Activated CD4-positive, alpha-beta T cell treated with anti-CD3 and anti-CD28 coated beads, Interleukin-2, amount 10 ng/mL, durations not matched to agents 24 days and 14 days (primary cell): ENCODE measurements around the gene FFAR3. TPM values are rescaled to one million over a fixed set of nuclear protein-coding genes. Genes with fewer than 3 reads are reported as not detected.

Source experiments
- DNase-seq: peaks from one replicate; pipeline ENCODE4 v3.0.0; 2022
- H3K27ac Mint-ChIP-seq: one replicate; pipeline ENCODE4 v1.8.0; 2022; ENCODE audit warnings: mild to moderate bottlenecking, mixed read lengths
- H3K27me3 Mint-ChIP-seq: one replicate; pipeline ENCODE4 v1.8.0; 2022; ENCODE audit warnings: mixed read lengths
- H3K36me3 Mint-ChIP-seq: one replicate; pipeline ENCODE4 v1.8.0; 2022; ENCODE audit warnings: low read depth, mild to moderate bottlenecking, mixed read lengths
- H3K4me1 Mint-ChIP-seq: one replicate; pipeline ENCODE4 v1.8.0; 2021; ENCODE audit warnings: mixed read lengths
- H3K4me3 Mint-ChIP-seq: one replicate; pipeline ENCODE4 v1.8.0; 2022; ENCODE audit warnings: mild to moderate bottlenecking, moderate library complexity, mixed read lengths
- H3K9me3 Mint-ChIP-seq: one replicate; pipeline ENCODE4 v1.8.0; 2021; ENCODE audit warnings: mixed read lengths
- intact Hi-C: fragments of 100-400 bp; cut with micrococcal nuclease; formaldehyde crosslinking; loops from one replicate; pipeline ENCODE4 v1.15.1; 2023
- total RNA-seq: library from RNA; stranded (reverse); gene quantifications from 2 replicates; pipeline ENCODE4 v1.2.3, GENCODE V29; 2022

The FFAR3 gene
- total RNA-seq, 1 donor from 2014 or later = 0.21 TPM

GRCh38 chr19:35337097-35337983 lies 20.9 kb upstream of the FFAR3 start:
- H3K36me3 Mint-ChIP-seq = no peaks in the 10 kb centered on the region
- H3K27ac Mint-ChIP-seq = peak overlapping the region; percentile 9

GRCh38 chr19:35337984-35338296 lies 20.3 kb upstream of the FFAR3 start:
- intact Hi-C loops = no loop called here
- no peaks in the 10 kb centered on the region for H3K9me3 Mint-ChIP-seq
- no peaks in the 10 kb centered on the region for H3K36me3 Mint-ChIP-seq
- no peak overlapping the region for H3K27ac Mint-ChIP-seq
- no peak for DNase-seq
- no peak overlapping the region for H3K4me3 Mint-ChIP-seq
- H3K27me3 Mint-ChIP-seq = peaks cover 6% of the 10 kb centered on the region
- H3K4me1 Mint-ChIP-seq = peaks cover 18% of the 10 kb centered on the region

More at GRCh38 chr19:35337097-35337983, 20.9 kb upstream of the FFAR3 start:
- Mint-ChIP-seq H3K4me3 (no peak overlapping the region), H3K27me3 (peaks cover 3% of the 10 kb centered on the region), H3K4me1 (peaks cover 24% of the 10 kb centered on the region), H3K9me3 (no peaks in the 10 kb centered on the region)
- intact Hi-C loops = no loop called here
- DNase-seq = no peak

DNA sequence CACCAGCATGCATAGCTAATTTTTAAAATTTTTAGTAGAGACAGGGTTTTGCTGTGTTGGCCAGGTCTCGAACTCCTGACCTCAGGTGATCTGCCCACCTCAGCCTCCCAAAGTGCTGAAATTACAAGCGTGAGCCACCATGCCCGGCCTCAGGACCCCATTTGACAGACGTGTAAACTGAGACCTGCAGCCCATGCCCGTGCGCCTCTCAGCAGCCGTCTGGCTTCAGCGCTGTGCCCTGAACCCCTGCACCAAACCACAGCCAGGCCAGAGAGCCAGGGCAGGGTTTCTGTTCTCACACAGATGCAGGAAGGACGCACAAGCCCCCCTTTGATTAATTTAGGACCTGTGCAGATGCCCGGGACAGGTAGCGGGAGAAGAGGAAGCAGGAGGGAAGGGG lies 17.8 kb upstream of the FFAR3 start:
- intact Hi-C loops = no loop called here
- DNase-seq = no peak
- Mint-ChIP-seq H3K27ac (no peak overlapping the region), H3K9me3 (no peaks in the 10 kb centered on the region), H3K4me1 (peaks cover 7% of the 10 kb centered on the region), H3K36me3 (no peaks in the 10 kb centered on the region), H3K4me3 (no peak overlapping the region), H3K27me3 (peaks cover 10% of the 10 kb centered on the region)

GRCh38 chr19:35341006-35341405 lies 17.3 kb upstream of the FFAR3 start:
- Mint-ChIP-seq H3K36me3 (no peaks in the 10 kb centered on the region), H3K9me3 (no peaks in the 10 kb centered on the region), H3K27me3 (peaks cover 10% of the 10 kb centered on the region), H3K4me1 (peaks cover 13% of the 10 kb centered on the region), H3K27ac (no peak overlapping the region), H3K4me3 (no peak overlapping the region)
- DNase-seq = no peak
- intact Hi-C loops = no loop called here

DNA sequence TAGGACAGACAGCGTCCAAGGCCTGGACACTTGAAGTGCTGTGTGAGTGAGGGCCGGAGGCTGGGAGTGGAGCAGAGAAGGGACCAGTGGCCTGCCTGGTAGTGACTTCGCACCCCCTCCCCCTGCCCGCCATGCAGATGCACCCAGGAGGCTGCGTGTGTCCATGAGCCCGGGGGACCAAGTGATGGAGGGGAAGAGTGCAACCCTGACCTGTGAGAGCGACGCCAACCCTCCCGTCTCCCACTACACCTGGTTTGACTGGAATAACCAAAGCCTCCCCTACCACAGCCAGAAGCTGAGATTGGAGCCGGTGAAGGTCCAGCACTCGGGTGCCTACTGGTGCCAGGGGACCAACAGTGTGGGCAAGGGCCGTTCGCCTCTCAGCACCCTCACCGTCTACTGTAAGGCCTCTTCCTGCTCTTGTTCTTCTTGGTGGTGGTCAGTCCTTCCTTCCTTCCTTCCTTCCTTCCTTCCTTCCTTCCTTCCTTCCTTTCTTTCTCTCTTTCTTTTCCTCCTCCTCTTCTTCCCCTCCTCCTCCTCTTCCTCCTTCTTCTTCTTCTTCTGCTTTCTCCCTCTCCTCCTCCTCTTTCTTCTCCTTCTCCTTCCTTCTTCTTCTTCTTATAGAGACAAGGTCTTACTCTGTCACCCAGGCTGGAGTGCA lies 16.6 kb upstream of the FFAR3 start:
- Mint-ChIP-seq H3K4me1 (peaks cover 18% of the 10 kb centered on the region), H3K9me3 (no peaks in the 10 kb centered on the region), H3K27me3 (peaks cover 12% of the 10 kb centered on the region), H3K27ac (peak overlapping the region; percentile 25), H3K36me3 (no peaks in the 10 kb centered on the region), H3K4me3 (no peak overlapping the region)
- DNase-seq = no peak
- intact Hi-C loops = no loop called here

DNA sequence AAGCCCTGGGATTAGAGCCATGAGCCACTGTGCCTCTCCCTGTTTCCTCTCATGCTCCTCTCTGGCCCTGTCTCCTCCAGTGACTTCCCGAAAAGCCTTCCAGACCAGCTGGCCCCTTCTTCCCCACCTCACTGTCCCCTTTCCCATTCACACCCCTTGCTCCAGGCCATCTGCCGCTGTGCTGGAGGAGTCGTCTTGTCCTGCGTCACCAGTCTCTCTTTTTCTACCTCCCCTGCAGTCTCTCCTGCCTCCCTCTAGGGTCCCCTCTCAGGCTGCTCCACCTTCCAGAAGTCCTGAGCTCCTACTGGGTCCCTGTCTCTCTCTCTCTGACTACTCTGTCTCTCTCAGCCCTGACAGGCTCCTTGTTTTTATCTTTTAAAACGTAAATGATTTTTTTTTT lies 15.8 kb upstream of the FFAR3 start:
- intact Hi-C loops = no loop called here
- no peaks in the 10 kb centered on the region for H3K36me3 Mint-ChIP-seq
- no peak overlapping the region for H3K4me3 Mint-ChIP-seq
- peaks cover 12% of the 10 kb centered on the region for H3K27me3 Mint-ChIP-seq
- DNase-seq = no peak
- H3K27ac Mint-ChIP-seq = peak overlapping the region; percentile 59
- no peaks in the 10 kb centered on the region for H3K9me3 Mint-ChIP-seq
- peaks cover 25% of the 10 kb centered on the region for H3K4me1 Mint-ChIP-seq

DNA sequence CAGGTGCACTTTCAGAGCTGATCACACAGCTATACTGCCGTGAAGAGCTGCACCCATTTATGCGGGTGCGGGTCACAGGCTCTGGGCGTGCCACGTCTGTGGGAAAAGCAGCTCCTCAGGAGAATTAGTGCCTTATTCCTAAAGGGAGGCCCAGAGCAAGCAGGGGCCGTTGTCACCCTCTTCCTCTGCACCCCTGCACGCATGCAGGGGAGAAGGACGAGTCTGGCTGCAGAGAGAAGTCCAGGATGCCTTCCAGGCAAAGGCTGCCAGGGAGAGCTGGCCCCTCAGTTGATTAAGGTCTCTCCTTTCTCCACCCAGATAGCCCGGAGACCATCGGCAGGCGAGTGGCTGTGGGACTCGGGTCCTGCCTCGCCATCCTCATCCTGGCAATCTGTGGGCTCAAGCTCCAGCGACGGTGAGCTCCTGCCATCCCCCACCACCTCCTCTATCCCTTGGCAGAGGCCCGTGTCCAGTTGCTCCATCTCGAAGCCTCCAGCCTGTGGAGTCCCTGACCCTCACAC lies 13.7 kb upstream of the FFAR3 start:
- Mint-ChIP-seq H3K27ac (no peak overlapping the region), H3K36me3 (no peaks in the 10 kb centered on the region), H3K4me3 (no peak overlapping the region), H3K4me1 (peaks cover 43% of the 10 kb centered on the region), H3K9me3 (no peaks in the 10 kb centered on the region), H3K27me3 (peaks cover 12% of the 10 kb centered on the region)
- DNase-seq = no peak
- intact Hi-C loops = no loop called here

DNA sequence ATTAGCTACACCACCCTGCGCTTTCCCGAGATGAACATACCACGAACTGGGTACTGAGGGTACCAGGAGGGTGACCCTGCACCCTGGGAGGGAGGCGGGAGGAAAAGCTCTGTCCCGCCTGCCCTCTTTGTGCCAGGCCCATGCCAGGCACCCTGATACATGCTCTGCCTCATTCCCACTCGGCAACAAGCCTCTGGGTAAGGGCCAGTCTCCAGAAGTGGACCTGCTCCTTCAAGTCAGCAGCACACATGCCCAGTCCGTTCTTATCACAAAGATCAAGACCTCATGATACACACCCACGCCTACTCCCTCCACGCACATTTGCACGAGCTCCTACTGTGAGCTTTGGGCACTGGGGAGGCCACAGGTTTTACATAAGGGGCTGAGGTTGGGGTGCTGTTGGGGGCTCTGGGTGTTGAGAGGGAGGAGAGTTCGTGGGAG lies 12.6 kb upstream of the FFAR3 start:
- peak overlapping the region; percentile 79 for H3K4me3 Mint-ChIP-seq
- peak overlapping the region; percentile 98 for H3K27ac Mint-ChIP-seq
- no peak for DNase-seq
- H3K9me3 Mint-ChIP-seq = no peaks in the 10 kb centered on the region
- intact Hi-C loops = loop anchor here (2.0 kb wide), 3 partner anchors 13 to 201 kb away; no protein-coding TSS in a partner anchor
- H3K27me3 Mint-ChIP-seq = peaks cover 12% of the 10 kb centered on the region
- no peaks in the 10 kb centered on the region for H3K36me3 Mint-ChIP-seq
- peaks cover 45% of the 10 kb centered on the region for H3K4me1 Mint-ChIP-seq

DNA sequence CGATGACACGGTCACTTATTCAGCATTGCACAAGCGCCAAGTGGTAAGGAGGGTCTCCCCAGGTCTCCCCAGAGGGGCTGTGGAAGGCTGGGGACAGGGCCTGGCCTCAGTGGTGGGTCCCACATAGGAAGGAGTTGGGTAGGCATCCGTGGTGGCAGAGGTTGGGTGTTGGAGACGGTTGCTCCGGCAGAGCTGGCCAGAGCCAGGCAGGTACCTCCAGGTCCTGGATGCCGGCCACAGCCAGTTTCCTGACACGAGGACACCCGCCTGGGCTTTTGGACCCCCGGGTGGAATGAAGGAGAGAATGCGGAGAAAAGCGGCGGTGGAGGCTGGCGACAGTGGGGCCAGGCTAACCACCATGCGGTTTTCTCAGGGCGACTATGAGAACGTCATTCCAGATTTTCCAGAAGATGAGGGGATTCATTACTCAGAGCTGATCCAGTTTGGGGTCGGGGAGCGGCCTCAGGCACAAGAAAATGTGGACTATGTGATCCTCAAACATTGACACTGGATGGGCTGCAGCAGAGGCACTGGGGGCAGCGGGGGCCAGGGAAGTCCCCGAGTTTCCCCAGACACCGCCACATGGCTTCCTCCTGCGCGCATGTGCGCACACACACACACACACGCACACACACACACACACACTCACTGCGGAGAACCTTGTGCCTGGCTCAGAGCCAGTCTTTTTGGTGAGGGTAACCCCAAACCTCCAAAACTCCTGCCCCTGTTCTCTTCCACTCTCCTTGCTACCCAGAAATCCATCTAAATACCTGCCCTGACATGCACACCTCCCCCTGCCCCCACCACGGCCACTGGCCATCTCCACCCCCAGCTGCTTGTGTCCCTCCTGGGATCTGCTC lies 11.8 kb upstream of the FFAR3 start:
- peaks cover 12% of the 10 kb centered on the region for H3K27me3 Mint-ChIP-seq
- no peaks in the 10 kb centered on the region for H3K9me3 Mint-ChIP-seq
- peak; percentile 90 for DNase-seq
- H3K4me3 Mint-ChIP-seq = peak overlapping the region; percentile 79
- H3K27ac Mint-ChIP-seq = peak overlapping the region; percentile 98
- peaks cover 45% of the 10 kb centered on the region for H3K4me1 Mint-ChIP-seq
- intact Hi-C loops = loop anchor here (1.0 to 2.0 kb wide), 5 partner anchors 14 to 200 kb away; no protein-coding TSS in a partner anchor
- no peaks in the 10 kb centered on the region for H3K36me3 Mint-ChIP-seq

DNA sequence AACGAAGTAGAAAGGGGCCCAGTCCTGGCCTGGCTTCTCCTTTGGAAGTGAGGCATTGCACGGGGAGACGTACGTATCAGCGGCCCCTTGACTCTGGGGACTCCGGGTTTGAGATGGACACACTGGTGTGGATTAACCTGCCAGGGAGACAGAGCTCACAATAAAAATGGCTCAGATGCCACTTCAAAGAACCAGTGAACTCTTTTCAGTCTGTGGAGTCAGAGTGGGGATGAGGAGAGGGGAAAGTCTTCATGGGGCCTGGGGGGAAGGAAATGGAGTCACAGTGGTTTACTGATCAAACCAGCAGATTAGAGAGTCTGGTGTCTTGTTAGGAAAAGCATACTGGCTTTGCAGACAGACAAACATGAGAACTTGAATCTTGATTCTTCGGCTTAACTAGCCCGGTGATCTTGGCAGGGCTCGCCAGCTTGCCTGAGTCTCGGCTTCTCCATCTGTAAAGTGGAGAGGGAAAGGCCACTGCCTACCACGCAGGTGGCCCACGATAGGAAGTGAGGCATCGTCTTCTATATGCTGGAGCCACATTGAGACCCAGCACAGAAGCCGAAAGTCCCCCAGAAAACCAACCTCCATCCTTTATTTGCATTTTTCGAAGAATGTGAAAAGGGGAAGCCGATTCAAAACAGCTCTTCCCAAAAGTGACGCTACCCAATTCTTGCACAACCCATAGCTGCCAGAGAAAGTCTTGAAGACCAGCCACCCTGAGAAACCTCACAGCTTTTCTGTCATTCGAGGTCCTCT lies 10.9 kb upstream of the FFAR3 start, which contains the start of gene FFAR1:
FFAR1 (plus strand) TSS at position 732 of the 759 bp plus-strand sequence. CDS start 3,650 bp downstream, outside the sequence.
- Mint-ChIP-seq H3K9me3 (no peaks in the 10 kb centered on the region), H3K27me3 (peaks cover 8% of the 10 kb centered on the region), H3K27ac (peak within 1 kb of the TSS; percentile 98), H3K4me3 (peak within 1 kb of the TSS; percentile 79), H3K4me1 (peaks cover 43% of the 10 kb centered on the region), H3K36me3 (no peaks in the 10 kb centered on the region)
- peak; percentile 83 for DNase-seq
- intact Hi-C loops = loop anchor here (1.0 to 2.0 kb wide), 5 partner anchors 15 to 199 kb away; no protein-coding TSS in a partner anchor

DNA sequence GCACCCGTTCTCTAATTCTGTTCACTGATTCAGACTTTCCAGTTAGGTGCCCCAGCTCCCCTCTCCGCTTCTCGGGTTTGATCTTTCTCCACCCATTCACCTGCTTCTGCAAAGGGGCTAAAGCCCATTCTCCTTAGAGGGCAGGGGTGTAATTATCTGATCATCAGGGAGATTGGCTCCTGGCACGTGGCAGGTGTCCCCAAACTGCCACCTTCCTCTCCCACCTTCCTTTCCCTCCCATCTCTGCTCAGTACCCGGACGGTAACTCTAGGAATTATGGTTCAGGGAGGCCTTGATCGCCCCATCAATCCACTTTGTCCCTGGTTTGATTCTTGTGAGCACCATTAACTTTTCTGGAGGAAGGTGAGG lies 10.3 kb upstream of the FFAR3 start:
- Mint-ChIP-seq H3K27ac (peak overlapping the region; percentile 98), H3K36me3 (no peaks in the 10 kb centered on the region), H3K27me3 (peaks cover 6% of the 10 kb centered on the region), H3K4me1 (peaks cover 47% of the 10 kb centered on the region), H3K9me3 (no peaks in the 10 kb centered on the region), H3K4me3 (peak overlapping the region; percentile 79)
- DNase-seq = no peak
- intact Hi-C loops = loop anchor here (1.0 to 2.0 kb wide), 5 partner anchors 15 to 199 kb away; no protein-coding TSS in a partner anchor

GRCh38 chr19:35348911-35349611 lies 9.2 kb upstream of the FFAR3 start:
- intact Hi-C loops = no loop called here
- Mint-ChIP-seq H3K4me3 (no peak overlapping the region), H3K4me1 (peaks cover 47% of the 10 kb centered on the region), H3K9me3 (no peaks in the 10 kb centered on the region), H3K36me3 (no peaks in the 10 kb centered on the region), H3K27ac (peak overlapping the region; percentile 23), H3K27me3 (peaks cover 2% of the 10 kb centered on the region)
- no peak for DNase-seq
